ENCODE results near the gene TMEM114.

The TMEM114 gene

GRCh38 chr16:8549843-8550412 is 40.4 kb downstream of the TMEM114 start:
- DNase-seq (ENCODE audit: low spot score in 2 of 2) (no peak), ATAC-seq (no peak)
- Mint-ChIP-seq H3K9me3 (no peaks in the 10 kb centered on the region), H3K4me1 (no peaks in the 10 kb centered on the region), H3K36me3 (no peaks in the 10 kb centered on the region), H3K27ac (no peak overlapping the region), H3K4me3 (no peak overlapping the region)

DNA sequence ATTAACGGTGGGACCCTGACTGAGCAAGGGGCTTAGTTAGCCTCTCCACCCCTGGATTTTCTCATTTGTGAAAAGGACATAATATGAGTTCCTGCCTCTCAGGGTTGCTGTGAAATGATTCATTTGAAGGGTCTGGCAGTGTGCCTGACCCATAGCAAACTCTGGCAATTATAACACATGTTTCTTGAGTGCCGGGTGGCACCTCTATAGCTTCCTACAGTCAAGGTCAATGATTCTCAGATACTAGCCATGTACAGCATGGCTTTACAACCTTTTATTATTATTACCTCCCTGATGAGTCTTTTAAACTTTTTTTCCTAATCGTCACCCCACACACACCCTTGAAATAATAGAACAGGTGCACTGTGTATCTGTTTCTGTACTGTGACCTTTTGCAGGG is 42.1 kb downstream of the TMEM114 start:
- no peaks in the 10 kb centered on the region for H3K36me3 Mint-ChIP-seq
- H3K4me3 Mint-ChIP-seq, result no peak overlapping the region
- DNase-seq (ENCODE audit: low spot score in 2 of 2), result no peak
- H3K27ac Mint-ChIP-seq, result no peak overlapping the region
- H3K4me1 Mint-ChIP-seq, result no peaks in the 10 kb centered on the region
- no peaks in the 10 kb centered on the region for H3K9me3 Mint-ChIP-seq
- ATAC-seq, result no peak

GRCh38 chr16:8547762-8548161 is 42.5 kb downstream of the TMEM114 start:
- no peaks in the 10 kb centered on the region for H3K9me3 Mint-ChIP-seq
- ATAC-seq, result no peak
- no peaks in the 10 kb centered on the region for H3K36me3 Mint-ChIP-seq
- no peak overlapping the region for H3K27ac Mint-ChIP-seq
- no peak for DNase-seq (ENCODE audit: low spot score in 2 of 2)
- H3K4me3 Mint-ChIP-seq, result no peak overlapping the region
- H3K4me1 Mint-ChIP-seq, result no peaks in the 10 kb centered on the region

- ATAC-seq, result no peak
- H3K27ac Mint-ChIP-seq, result no peak overlapping the region
- no peaks in the 10 kb centered on the region for H3K9me3 Mint-ChIP-seq
- no peak for DNase-seq (ENCODE audit: low spot score in 2 of 2)
- no peaks in the 10 kb centered on the region for H3K4me1 Mint-ChIP-seq
- H3K4me3 Mint-ChIP-seq, result no peak overlapping the region
- H3K36me3 Mint-ChIP-seq, result no peaks in the 10 kb centered on the region
Observed at GRCh38 chr16:8544406-8544805, 45.9 kb downstream of the TMEM114 start.

GRCh38 chr16:8543258-8543657 is 47.1 kb downstream of the TMEM114 start:
- Mint-ChIP-seq H3K4me1 (no peaks in the 10 kb centered on the region), H3K36me3 (no peaks in the 10 kb centered on the region), H3K27ac (no peak overlapping the region), H3K4me3 (no peak overlapping the region), H3K9me3 (no peaks in the 10 kb centered on the region)
- DNase-seq (ENCODE audit: low spot score in 2 of 2) (no peak), ATAC-seq (no peak)

- ATAC-seq (no peak), DNase-seq (ENCODE audit: low spot score in 2 of 2) (no peak)
- Mint-ChIP-seq H3K4me3 (no peak overlapping the region), H3K4me1 (no peaks in the 10 kb centered on the region), H3K27ac (no peak overlapping the region), H3K36me3 (no peaks in the 10 kb centered on the region), H3K9me3 (no peaks in the 10 kb centered on the region)
Observed at GRCh38 chr16:8542393-8542792, 47.9 kb downstream of the TMEM114 start.

DNA sequence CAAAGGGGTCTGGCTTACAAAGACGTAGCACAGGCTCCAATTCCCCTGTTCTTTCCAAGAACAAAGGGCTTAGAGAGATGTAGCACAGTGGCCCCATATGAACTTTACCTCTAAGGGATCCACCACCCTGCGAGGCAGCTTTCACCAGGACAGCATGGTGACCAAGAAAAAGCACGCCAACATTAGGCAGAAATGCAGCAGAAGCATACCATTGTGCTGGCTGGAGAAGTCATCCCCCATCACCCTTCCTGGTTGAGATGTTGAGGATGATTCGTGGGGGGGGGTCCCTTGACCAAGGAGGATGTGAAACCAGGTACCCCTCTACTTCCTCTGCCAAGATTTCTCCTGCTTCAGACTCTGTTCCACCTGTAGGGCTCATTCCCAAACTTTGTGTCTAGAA is 48.4 kb downstream of the TMEM114 start:
- no peaks in the 10 kb centered on the region for H3K4me1 Mint-ChIP-seq
- no peak for ATAC-seq
- no peaks in the 10 kb centered on the region for H3K36me3 Mint-ChIP-seq
- H3K4me3 Mint-ChIP-seq, result no peak overlapping the region
- no peak for DNase-seq (ENCODE audit: low spot score in 2 of 2)
- H3K9me3 Mint-ChIP-seq, result no peaks in the 10 kb centered on the region
- H3K27ac Mint-ChIP-seq, result no peak overlapping the region

- Mint-ChIP-seq H3K27ac (no peak overlapping the region), H3K36me3 (no peaks in the 10 kb centered on the region), H3K4me1 (no peaks in the 10 kb centered on the region), H3K9me3 (no peaks in the 10 kb centered on the region), H3K4me3 (no peak overlapping the region)
- no peak for ATAC-seq
- no peak for DNase-seq (ENCODE audit: low spot score in 2 of 2)
Observed at GRCh38 chr16:8537691-8538342, 52.5 kb downstream of the TMEM114 start.

DNA sequence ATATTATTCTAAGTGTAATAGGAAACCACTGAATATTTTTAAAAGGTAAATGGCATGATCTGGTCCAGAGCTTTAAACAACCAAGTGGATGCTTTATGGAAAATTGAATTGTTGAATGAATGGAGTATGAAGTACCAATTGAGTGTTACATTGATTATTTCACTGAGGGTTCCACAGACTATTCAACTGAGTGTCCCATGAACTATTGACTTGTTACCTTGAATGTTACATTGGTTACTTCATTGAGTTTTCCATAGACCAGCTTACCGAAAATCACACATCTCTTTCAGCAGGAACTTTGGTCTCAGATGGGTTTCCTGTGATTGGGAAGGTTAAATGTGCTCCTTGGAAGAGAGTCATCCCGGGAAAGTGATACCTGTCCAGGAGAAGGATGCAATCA is 56.8 kb downstream of the TMEM114 start:
- Mint-ChIP-seq H3K36me3 (no peaks in the 10 kb centered on the region), H3K4me3 (no peak overlapping the region), H3K4me1 (no peaks in the 10 kb centered on the region), H3K27ac (no peak overlapping the region), H3K9me3 (no peaks in the 10 kb centered on the region)
- ATAC-seq (no peak), DNase-seq (ENCODE audit: low spot score in 2 of 2) (no peak)

DNA sequence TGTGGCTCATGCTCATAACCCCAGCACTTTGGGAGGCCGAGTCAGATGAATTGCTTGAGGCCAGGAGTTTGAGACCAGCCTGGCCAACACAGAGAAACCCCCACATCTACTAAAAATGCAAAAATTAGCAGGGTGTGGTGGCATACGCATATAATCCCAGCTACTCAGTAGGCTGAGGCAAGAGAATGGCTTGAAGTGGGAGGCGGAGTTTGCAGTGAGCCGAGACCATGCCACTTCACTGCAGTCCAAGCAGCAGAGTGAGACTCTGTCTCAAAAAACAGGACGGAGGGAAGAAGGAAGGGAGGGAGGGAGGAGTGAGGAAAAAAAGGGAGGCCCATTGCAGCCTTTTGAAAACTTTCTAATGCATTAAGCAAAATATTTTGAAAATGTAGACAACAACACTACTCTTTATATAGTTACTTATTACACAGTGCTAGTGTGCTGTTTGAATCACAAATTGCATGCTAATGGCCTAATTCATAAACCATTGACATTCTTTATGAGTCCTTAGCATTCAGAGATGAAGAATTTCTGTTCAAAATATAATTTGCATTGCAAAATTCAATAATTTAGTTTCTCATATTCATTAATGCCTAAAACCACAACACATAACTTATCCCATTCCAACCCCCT is 59.4 kb downstream of the TMEM114 start:
- H3K4me3 Mint-ChIP-seq, result no peak overlapping the region
- no peak overlapping the region for H3K27ac Mint-ChIP-seq
- H3K9me3 Mint-ChIP-seq, result no peaks in the 10 kb centered on the region
- H3K36me3 Mint-ChIP-seq, result no peaks in the 10 kb centered on the region
- ATAC-seq, result no peak
- DNase-seq (ENCODE audit: low spot score in 2 of 2), result no peak
- no peaks in the 10 kb centered on the region for H3K4me1 Mint-ChIP-seq

DNA sequence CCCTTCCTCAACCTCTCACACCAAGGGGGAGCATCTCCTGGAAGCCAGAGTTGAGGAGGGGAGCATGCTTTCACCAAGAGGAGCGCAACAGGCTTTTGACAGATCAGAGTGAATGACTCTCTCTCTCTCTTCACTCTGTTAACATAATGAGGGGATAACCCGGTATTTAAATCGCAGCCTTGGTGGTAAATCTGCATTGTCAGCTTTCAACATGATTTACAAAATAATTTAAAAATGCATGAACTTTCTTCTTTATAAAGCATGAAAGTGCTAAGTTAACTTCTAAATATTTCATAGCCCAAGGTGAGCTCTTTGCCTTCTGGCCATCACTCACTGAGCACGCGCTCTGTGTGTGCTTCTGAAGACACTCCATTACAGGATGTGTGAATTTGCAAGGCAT is 61.8 kb downstream of the TMEM114 start:
- H3K4me3 Mint-ChIP-seq, result no peak overlapping the region
- H3K4me1 Mint-ChIP-seq, result no peaks in the 10 kb centered on the region
- ATAC-seq, result no peak
- H3K36me3 Mint-ChIP-seq, result no peaks in the 10 kb centered on the region
- no peak for DNase-seq (ENCODE audit: low spot score in 2 of 2)
- no peaks in the 10 kb centered on the region for H3K9me3 Mint-ChIP-seq
- H3K27ac Mint-ChIP-seq, result no peak overlapping the region

- Mint-ChIP-seq H3K9me3 (no peaks in the 10 kb centered on the region), H3K36me3 (no peaks in the 10 kb centered on the region), H3K4me3 (no peak overlapping the region), H3K4me1 (no peaks in the 10 kb centered on the region), H3K27ac (no peak overlapping the region)
- ATAC-seq (no peak), DNase-seq (ENCODE audit: low spot score in 2 of 2) (no peak)
Observed at GRCh38 chr16:8523932-8524331, 66.4 kb downstream of the TMEM114 start.

GRCh38 chr16:8522757-8523156 is 67.6 kb downstream of the TMEM114 start:
- no peaks in the 10 kb centered on the region for H3K9me3 Mint-ChIP-seq
- DNase-seq (ENCODE audit: low spot score in 2 of 2) (no peak), ATAC-seq (no peak)
- no peak overlapping the region for H3K4me3 Mint-ChIP-seq
- H3K4me1 Mint-ChIP-seq, result no peaks in the 10 kb centered on the region
- H3K36me3 Mint-ChIP-seq, result no peaks in the 10 kb centered on the region
- H3K27ac Mint-ChIP-seq, result no peak overlapping the region

GRCh38 chr16:8519643-8520042 is 70.7 kb downstream of the TMEM114 start:
- no peak overlapping the region for H3K27ac Mint-ChIP-seq
- no peak overlapping the region for H3K4me3 Mint-ChIP-seq

More at GRCh38 chr16:8519643-8520042, 70.7 kb downstream of the TMEM114 start:
- DNase-seq (ENCODE audit: low spot score in 2 of 2), result no peak
- Mint-ChIP-seq H3K36me3 (no peaks in the 10 kb centered on the region), H3K4me1 (no peaks in the 10 kb centered on the region), H3K9me3 (no peaks in the 10 kb centered on the region)
- ATAC-seq, result no peak

Measured in stimulated activated effector memory CD8-positive, alpha-beta T cell treated with anti-CD3 and anti-CD28 coated beads, Interleukin-12 subunit alpha, Interleukin-12 subunit beta, amount 100 ng/mL, for 72 hours (primary cell).